WTC11 (cell line): Measurements from ENCODE around the gene SS18. TPM values are rescaled to one million over a fixed set of nuclear protein-coding genes. Genes with fewer than 3 reads are reported as not detected.

Experiments
- ATAC-seq: fragments of 200-7000 bp; cut with Tn5 transposase; 2 replicates; pipeline ENCODE4 v1.10.0; 2021; ENCODE audit warnings: mild to moderate bottlenecking, moderate library complexity
- CTCF ChIA-PET: fragments of 300-600 bp; sonication (Branson Sonifier 250); formaldehyde crosslinking; loops from one replicate; lab custom pipeline; 2021; ENCODE audit warnings: antibody characterized with exemption; lab: Charles Lee
- POLR2A ChIA-PET: fragments of 350-600 bp; sonication (Branson Sonifier 250); formaldehyde crosslinking; loops from one replicate; lab custom pipeline; 2021; ENCODE audit warnings: antibody characterized with exemption; lab: Charles Lee
- DNase-seq: peaks from one replicate; pipeline ENCODE4 v3.0.0; 2021; ENCODE audit warnings: low spot score
- H3K27ac Mint-ChIP-seq: 2 replicates; pipeline ENCODE4 v1.8.0; 2021; ENCODE audit warnings: mixed read lengths
- H3K27me3 Mint-ChIP-seq: 2 replicates; pipeline ENCODE4 v1.8.0; 2021; ENCODE audit warnings: low read depth, mild to moderate bottlenecking, moderate library complexity, mixed read lengths
- H3K36me3 Mint-ChIP-seq: 2 replicates; pipeline ENCODE4 v1.8.0; 2021; ENCODE audit warnings: mixed read lengths
- H3K4me1 Mint-ChIP-seq: 2 replicates; pipeline ENCODE4 v1.8.0; 2022; ENCODE audit warnings: mixed read lengths
- H3K4me3 Mint-ChIP-seq: 2 replicates; pipeline ENCODE4 v1.8.0; 2021; ENCODE audit warnings: mild to moderate bottlenecking, moderate library complexity, mixed read lengths
- H3K9me3 Mint-ChIP-seq: 2 replicates; pipeline ENCODE4 v1.8.0; 2021; ENCODE audit warnings: mixed read lengths
- AR ChIP-seq: fragments of 250-450 bp; sonication (Bioruptor Pico); IDR thresholded peaks from 2 replicates; pipeline ENCODE4 v1.9.0; 2021; ENCODE audit warnings: mild to moderate bottlenecking
- CREB1 ChIP-seq: sonication (generic); formaldehyde crosslinking; IDR thresholded peaks from 2 replicates; pipeline ENCODE4 v1.8.0; 2023; ENCODE audit warnings: mild to moderate bottlenecking, missing genetic modification reagents
- CTCF ChIP-seq: fragments of 200-600 bp; IDR thresholded peaks from 2 replicates; pipeline ENCODE4 v1.8.0; 2022; ENCODE audit warnings: antibody characterized with exemption
- E2F4 ChIP-seq: sonication (generic); formaldehyde crosslinking; IDR thresholded peaks from 2 replicates; pipeline ENCODE4 v1.8.1; 2022; ENCODE audit warnings: low read depth, mild to moderate bottlenecking, moderate library complexity, missing genetic modification reagents, borderline replicate concordance
- E2F5 ChIP-seq: sonication (generic); formaldehyde crosslinking; IDR thresholded peaks from 2 replicates; pipeline ENCODE4 v1.8.1; 2022; ENCODE audit warnings: mild to moderate bottlenecking, moderate library complexity, missing genetic modification reagents
- EMX1 ChIP-seq: fragments of 250-450 bp; sonication (Bioruptor Pico); IDR thresholded peaks from 2 replicates; pipeline ENCODE4 v1.8.0; 2021; ENCODE audit warnings: mild to moderate bottlenecking
- ESRRA ChIP-seq: sonication (generic); formaldehyde crosslinking; IDR thresholded peaks from 2 replicates; pipeline ENCODE4 v1.8.1; 2022; ENCODE audit warnings: mild to moderate bottlenecking, missing genetic modification reagents, borderline replicate concordance
- FOXP4 ChIP-seq: sonication (generic); formaldehyde crosslinking; IDR thresholded peaks from 2 replicates; pipeline ENCODE4 v1.8.0; 2022; ENCODE audit warnings: mild to moderate bottlenecking, missing genetic modification reagents
- HMGA2 ChIP-seq: fragments of 250-450 bp; sonication (Bioruptor Pico); IDR thresholded peaks from 2 replicates; pipeline ENCODE4 v1.4.0; 2021; ENCODE audit warnings: mild to moderate bottlenecking, moderate library complexity
- HMGXB4 ChIP-seq: sonication (generic); formaldehyde crosslinking; IDR thresholded peaks from 2 replicates; pipeline ENCODE4 v1.8.1; 2023; ENCODE audit warnings: mild to moderate bottlenecking, moderate library complexity, missing genetic modification reagents
- IRF1 ChIP-seq: sonication (generic); formaldehyde crosslinking; IDR thresholded peaks from 2 replicates; pipeline ENCODE4 v1.8.0; 2023; ENCODE audit warnings: missing genetic modification reagents
- IRF2 ChIP-seq: sonication (generic); formaldehyde crosslinking; IDR thresholded peaks from 2 replicates; pipeline ENCODE4 v1.8.0; 2022; ENCODE audit warnings: low read depth, missing genetic modification reagents, borderline replicate concordance
- MAX ChIP-seq: sonication (generic); formaldehyde crosslinking; IDR thresholded peaks from 2 replicates; pipeline ENCODE4 v1.8.0; 2022; ENCODE audit warnings: mild to moderate bottlenecking, missing genetic modification reagents
- MLX ChIP-seq: sonication (generic); formaldehyde crosslinking; IDR thresholded peaks from 2 replicates; pipeline ENCODE4 v1.8.1; 2023; ENCODE audit warnings: mild to moderate bottlenecking, missing genetic modification reagents, moderate library complexity
- MYBL2 ChIP-seq: sonication (generic); formaldehyde crosslinking; IDR thresholded peaks from 2 replicates; pipeline ENCODE4 v1.8.1; 2023; ENCODE audit warnings: mild to moderate bottlenecking, moderate library complexity, missing genetic modification reagents
- NFYB ChIP-seq: sonication (generic); formaldehyde crosslinking; conservative IDR thresholded peaks from 2 replicates; pipeline ENCODE4 v1.8.0; 2022; ENCODE audit warnings: low read depth, missing genetic modification reagents
- OVOL2 ChIP-seq: fragments of 250-450 bp; sonication (Bioruptor Pico); IDR thresholded peaks from 2 replicates; pipeline ENCODE4 v1.9.0; 2021; ENCODE audit warnings: mild to moderate bottlenecking, borderline replicate concordance
- RORB ChIP-seq: fragments of 250-450 bp; sonication (Bioruptor Pico); IDR thresholded peaks from 2 replicates; pipeline ENCODE4 v1.9.0; 2021; ENCODE audit warnings: mild to moderate bottlenecking
- SMAD3 ChIP-seq: sonication (generic); formaldehyde crosslinking; IDR thresholded peaks from 2 replicates; pipeline ENCODE4 v1.8.0; 2022; ENCODE audit warnings: missing genetic modification reagents, mild to moderate bottlenecking, borderline replicate concordance
- TEAD1 ChIP-seq: sonication (generic); formaldehyde crosslinking; IDR thresholded peaks from 2 replicates; pipeline ENCODE4 v1.8.0; 2022; ENCODE audit warnings: mild to moderate bottlenecking, missing genetic modification reagents
- ZNF138 ChIP-seq: sonication (generic); formaldehyde crosslinking; conservative IDR thresholded peaks from 2 replicates; pipeline ENCODE4 v1.8.1; 2022; ENCODE audit warnings: mild to moderate bottlenecking, moderate library complexity, missing genetic modification reagents
- ZNF232 ChIP-seq: sonication (generic); formaldehyde crosslinking; IDR thresholded peaks from 2 replicates; pipeline ENCODE4 v1.8.0; 2022; ENCODE audit warnings: mild to moderate bottlenecking, missing genetic modification reagents
- ZSCAN18 ChIP-seq: fragments of 250-450 bp; sonication (Bioruptor Pico); IDR thresholded peaks from 2 replicates; pipeline ENCODE4 v2.1.2; 2022; ENCODE audit warnings: mild to moderate bottlenecking, moderate library complexity
- total RNA-seq: library from RNA; stranded (reverse); gene quantifications from 3 replicates; pipeline ENCODE4 v1.2.3, GENCODE V29; 2021

The SS18 gene
- total RNA-seq, 1 experiment from 2014 or later, result 73.0 TPM

GRCh38 chr18:25983730-25984129 is 106.7 kb downstream of the SS18 start:
- TF ChIP-seq IRF1, result no peak
- no peak for TF ChIP-seq RORB (CRISPR knock-in tag)
- TF ChIP-seq FOXP4 (CRISPR knock-in tag), result no peak
- TF ChIP-seq ZNF138 (CRISPR knock-in tag), result no peak
- no peak for TF ChIP-seq TEAD1 (CRISPR knock-in tag)
- no peak for TF ChIP-seq E2F4 (CRISPR knock-in tag)
- no peak for TF ChIP-seq AR (CRISPR knock-in tag)
- no peak for TF ChIP-seq E2F5 (CRISPR knock-in tag)
- ATAC-seq, result no peak
- Mint-ChIP-seq H3K9me3 (peaks cover 10% of the 10 kb centered on the region), H3K36me3 (no peaks in the 10 kb centered on the region), H3K27me3 (peaks cover 4% of the 10 kb centered on the region; the same call in 1 of the 2 replicates), H3K4me1 (no peaks in the 10 kb centered on the region), H3K4me3 (no peak overlapping the region), H3K27ac (no peak overlapping the region)
- ChIA-PET CTCF (no interaction called here), POLR2A (no interaction called here)
- DNase-seq, result no peak

GRCh38 chr18:25982961-25983360 is 107.5 kb downstream of the SS18 start:
- no peak overlapping the region for H3K4me3 Mint-ChIP-seq
- no peaks in the 10 kb centered on the region for H3K4me1 Mint-ChIP-seq
- peaks cover 10% of the 10 kb centered on the region for H3K9me3 Mint-ChIP-seq
- DNase-seq, result no peak
- CTCF ChIA-PET, result no interaction called here
- no peaks in the 10 kb centered on the region for H3K36me3 Mint-ChIP-seq
- ATAC-seq, result no peak
- peaks cover 4% of the 10 kb centered on the region; the same call in 1 of the 2 replicates for H3K27me3 Mint-ChIP-seq
- H3K27ac Mint-ChIP-seq, result no peak overlapping the region
- POLR2A ChIA-PET, result no interaction called here
- TF ChIP-seq ZSCAN18, result no peak
- TF ChIP-seq OVOL2 (CRISPR knock-in tag), result no peak
- TF ChIP-seq HMGA2, result no peak
- no peak for TF ChIP-seq MYBL2 (CRISPR knock-in tag)
- TF ChIP-seq ZNF232 (CRISPR knock-in tag), result no peak
- no peak for TF ChIP-seq IRF2 (CRISPR knock-in tag)
- no peak for TF ChIP-seq HMGXB4 (CRISPR knock-in tag)
- TF ChIP-seq SMAD3 (CRISPR knock-in tag), result no peak
- TF ChIP-seq CREB1 (CRISPR knock-in tag), result no peak
- TF ChIP-seq EMX1 (CRISPR knock-in tag), result no peak
- TF ChIP-seq MLX (CRISPR knock-in tag), result no peak
- TF ChIP-seq CTCF, result no peak
- no peak for TF ChIP-seq NFYB
- TF ChIP-seq ESRRA (CRISPR knock-in tag), result no peak
- TF ChIP-seq MAX (CRISPR knock-in tag), result no peak
